HG03039 (cell line): ENCODE data around the gene SLC31A2.
"Not testable (repeated sequence)": the region's sequence is repeated elsewhere in the genome, so short reads cannot be mapped to it uniquely, and the experiment has no call there.

ENCODE experiments used
- ATAC-seq: cut with Tn5 transposase; IDR thresholded peaks from one replicate; pipeline ENCODE4 v1.9.1; 2021; ENCODE audit warnings: mild to moderate bottlenecking, moderate library complexity; ENCODE audit not compliant: unreplicated experiment

SLC31A2 gene

GRCh38 chr9:113150670-113151611, at the start of gene SLC31A2:
Gene SLC31A2, plus strand, starts transcription at chr9:113151007. Its CDS starts 68 bp downstream, at chr9:113151075.
- peak; percentile 89 for ATAC-seq

GRCh38 chr9:113105345-113105744, 45.5 kb upstream of the SLC31A2 start:
- ATAC-seq = not testable (repeated sequence)

GRCh38 chr9:113111065-113111951, 39.5 kb upstream of the SLC31A2 start:
- ATAC-seq = peak; percentile 70

- ATAC-seq = peak; percentile 43
Measured at GRCh38 chr9:113112706-113113510, 37.9 kb upstream of the SLC31A2 start.

GRCh38 chr9:113118829-113119228, 32.0 kb upstream of the SLC31A2 start:
- not testable (repeated sequence) for ATAC-seq

GRCh38 chr9:113125386-113126035, 25.3 kb upstream of the SLC31A2 start:
- ATAC-seq = no peak

GRCh38 chr9:113129466-113129865, 21.3 kb upstream of the SLC31A2 start:
- ATAC-seq = no peak

GRCh38 chr9:113129884-113130283, 20.9 kb upstream of the SLC31A2 start:
- no peak for ATAC-seq

GRCh38 chr9:113131689-113132151, 19.1 kb upstream of the SLC31A2 start:
- no peak for ATAC-seq

- no peak for ATAC-seq
Measured at GRCh38 chr9:113137196-113138168, 13.3 kb upstream of the SLC31A2 start.

GRCh38 chr9:113138760-113139159, 12.0 kb upstream of the SLC31A2 start:
- no peak for ATAC-seq

GRCh38 chr9:113139225-113139829, 11.5 kb upstream of the SLC31A2 start:
- ATAC-seq = no peak

GRCh38 chr9:113139953-113140352, 10.9 kb upstream of the SLC31A2 start:
- ATAC-seq = no peak

- not testable (repeated sequence) for ATAC-seq
Measured at GRCh38 chr9:113140896-113141295, 9.9 kb upstream of the SLC31A2 start.

GRCh38 chr9:113143432-113144227, 7.2 kb upstream of the SLC31A2 start:
- no peak for ATAC-seq

- ATAC-seq = no peak
Measured at GRCh38 chr9:113148372-113148705, 2.5 kb upstream of the SLC31A2 start.

GRCh38 chr9:113148781-113149510, 1.9 kb upstream of the SLC31A2 start:
- no peak for ATAC-seq
